ENCODE data around the gene MPV17L. TPM values are rescaled to one million over a fixed set of nuclear protein-coding genes. Genes with fewer than 3 reads are reported as not detected.
A peak's percentile ranks its signal among the peaks of the same experiment; 100 is the strongest.
"Not testable (repeated sequence)": the region's sequence is repeated elsewhere in the genome, so short reads cannot be mapped to it uniquely, and the experiment has no call there.

MPV17L gene
- not detected in 2 replicates for total RNA-seq (2014; rRNA removed; shearing (Covaris generic))
- polyA plus RNA-seq (2015; cell fraction: cytosol; rRNA removed): not detected in 2 replicates
- not detected in 2 replicates for polyA plus RNA-seq (2015; cell fraction: nucleus; rRNA removed)

- DNase-seq (ENCODE audit: low read depth, low spot score); in situ Hi-C loops (cut with HindIII; ENCODE audit: low pct_unique_long_range_greater_than_20kb, low sequenced_read_pairs): not testable (repeated sequence)
These were observed at the start of gene MPV17L for GRCh38 chr16:15395631-15396508. Gene MPV17L, plus strand, starts transcription at chr16:15395754. Its CDS starts 144 bp downstream, at chr16:15395898.

DNA sequence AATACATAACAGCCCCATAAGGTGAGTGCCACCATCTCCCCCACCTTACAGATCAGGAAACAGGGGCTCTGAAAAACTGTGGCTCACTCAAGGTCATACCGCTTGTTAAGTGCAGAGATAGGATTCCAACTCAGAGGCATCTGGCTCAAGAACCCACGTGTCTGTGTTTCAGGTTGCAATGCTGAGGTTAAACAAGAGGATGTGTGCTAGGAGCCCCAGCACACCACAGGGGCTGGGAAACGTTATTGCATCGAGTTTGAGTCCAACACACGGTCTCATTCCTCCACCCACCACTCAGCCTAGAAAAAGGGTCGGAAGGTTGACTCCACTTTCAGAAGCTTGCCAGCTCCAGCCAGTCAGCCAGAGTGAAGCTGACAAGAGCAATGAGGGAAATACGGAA lies 46.8 kb upstream of the MPV17L start:
- DNase-seq (ENCODE audit: low read depth, low spot score); in situ Hi-C loops (cut with HindIII; ENCODE audit: low pct_unique_long_range_greater_than_20kb, low sequenced_read_pairs): not testable (repeated sequence)

- not testable (repeated sequence) for DNase-seq (ENCODE audit: low read depth, low spot score)
These were observed 44.3 kb upstream of the MPV17L start for GRCh38 chr16:15351251-15351650.

GRCh38 chr16:15351745-15352144 lies 43.8 kb upstream of the MPV17L start:
- DNase-seq (ENCODE audit: low read depth, low spot score); in situ Hi-C loops (cut with HindIII; ENCODE audit: low pct_unique_long_range_greater_than_20kb, low sequenced_read_pairs): not testable (repeated sequence)

More at GRCh38 chr16:15351251-15351650, 44.3 kb upstream of the MPV17L start:
- in situ Hi-C loops (cut with HindIII; ENCODE audit: low pct_unique_long_range_greater_than_20kb, low sequenced_read_pairs): not testable (repeated sequence)

DNA sequence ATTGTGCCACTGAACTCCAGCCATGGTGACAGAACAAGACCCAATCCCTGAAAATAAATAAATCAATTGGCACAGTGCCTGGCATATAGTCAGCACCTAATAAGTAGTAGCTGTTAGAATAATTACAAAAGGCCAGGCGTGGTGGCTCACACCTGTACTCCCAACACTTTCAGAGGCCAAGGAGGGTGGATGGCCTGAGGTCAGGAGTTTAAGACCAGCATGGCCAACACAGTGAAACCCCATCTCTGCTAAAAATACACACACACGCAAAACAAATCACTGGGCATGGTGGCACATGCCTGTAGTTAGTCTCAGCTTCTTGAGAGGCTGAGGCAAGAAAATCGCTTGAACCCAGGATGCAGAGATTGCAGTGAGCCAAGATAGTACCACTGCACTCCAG lies 42.7 kb upstream of the MPV17L start:
- in situ Hi-C loops (cut with HindIII; ENCODE audit: low pct_unique_long_range_greater_than_20kb, low sequenced_read_pairs); DNase-seq (ENCODE audit: low read depth, low spot score): not testable (repeated sequence)

DNA sequence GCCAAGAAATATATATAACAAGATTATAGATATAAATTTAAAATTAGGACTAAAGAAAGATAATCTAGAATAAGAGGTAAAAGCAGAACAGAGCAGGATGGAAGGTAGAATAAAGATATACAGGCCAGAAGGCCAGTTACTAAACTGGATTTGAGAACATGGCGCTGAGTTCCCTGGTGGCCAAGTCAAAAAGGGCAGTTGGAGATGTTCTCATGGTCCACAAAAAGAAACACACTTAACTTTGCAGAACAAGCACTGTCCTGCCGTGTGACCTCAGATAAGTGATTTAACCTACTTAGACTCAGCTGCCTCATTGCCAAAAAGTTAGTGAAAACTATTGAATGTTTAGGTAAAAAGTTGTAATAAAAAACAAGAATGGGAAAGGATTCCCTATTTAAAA lies 40.7 kb upstream of the MPV17L start:
- DNase-seq (ENCODE audit: low read depth, low spot score); in situ Hi-C loops (cut with HindIII; ENCODE audit: low pct_unique_long_range_greater_than_20kb, low sequenced_read_pairs): not testable (repeated sequence)

DNA sequence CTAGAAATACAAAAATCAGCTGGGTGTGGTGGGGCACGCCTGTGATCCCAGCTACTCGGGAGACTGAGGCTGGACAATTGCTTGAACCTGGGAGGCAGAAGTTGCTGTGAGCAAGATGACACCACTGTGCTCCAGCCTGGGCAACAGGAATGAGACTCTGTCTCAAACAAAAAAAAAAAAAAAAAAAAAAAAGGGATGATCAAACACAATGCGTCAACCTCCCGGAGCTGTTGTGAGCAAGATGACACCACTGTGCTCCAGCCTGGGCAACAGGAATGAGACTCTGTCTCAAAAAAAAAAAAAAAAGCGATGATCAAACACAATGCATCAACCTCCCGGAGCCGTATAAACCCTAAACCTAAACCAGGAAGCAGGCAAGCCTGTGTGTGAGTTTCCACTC lies 38.1 kb upstream of the MPV17L start:
- in situ Hi-C loops (cut with HindIII; ENCODE audit: low pct_unique_long_range_greater_than_20kb, low sequenced_read_pairs); DNase-seq (ENCODE audit: low read depth, low spot score): not testable (repeated sequence)

DNA sequence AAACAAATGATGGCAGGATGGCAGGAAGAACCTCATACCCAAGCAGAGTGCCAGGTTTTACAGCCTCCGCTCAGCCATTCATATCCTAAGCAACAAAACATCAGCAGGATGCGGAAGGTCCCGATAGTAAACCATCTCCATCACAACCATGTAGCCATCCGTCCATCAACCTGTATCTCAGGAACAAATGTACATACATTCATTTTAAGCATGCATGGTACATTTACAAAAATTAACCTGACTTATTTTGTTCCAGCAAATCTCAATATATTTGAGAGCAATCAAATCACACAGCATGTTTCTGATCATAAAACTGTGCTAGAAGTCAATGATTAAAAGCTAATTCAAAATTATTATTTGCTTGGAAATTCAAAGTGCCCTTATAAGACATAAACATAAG lies 17.4 kb upstream of the MPV17L start, which contains the start of gene NPIPA5:
Gene NPIPA5, minus strand, starts transcription at position 101 of the 400 bp plus-strand sequence. Its CDS starts 0 bp downstream, at position 101.
- in situ Hi-C loops (cut with HindIII; ENCODE audit: low pct_unique_long_range_greater_than_20kb, low sequenced_read_pairs); DNase-seq (ENCODE audit: low read depth, low spot score): not testable (repeated sequence)

DNA sequence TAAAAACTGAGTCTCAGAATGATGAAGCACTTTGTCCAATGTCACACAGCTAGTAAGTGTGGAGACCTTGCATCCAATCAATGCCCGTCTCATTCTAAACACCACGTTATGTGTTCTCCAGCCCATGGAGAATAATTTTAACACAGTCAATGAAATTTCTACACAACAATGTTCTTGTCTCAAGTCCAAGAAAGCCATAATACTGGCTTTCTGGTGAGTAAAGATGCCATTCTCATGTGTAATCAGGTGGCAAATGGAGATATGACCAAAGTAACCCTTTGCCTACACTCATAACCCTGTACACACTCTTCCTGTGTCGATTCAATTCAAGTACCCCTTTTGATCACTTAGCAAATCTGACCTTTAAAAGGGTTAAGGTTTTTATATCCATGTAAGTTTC lies 12.7 kb upstream of the MPV17L start:
- peak; percentile 7 for DNase-seq (ENCODE audit: low read depth, low spot score)
- in situ Hi-C loops (cut with HindIII; ENCODE audit: low pct_unique_long_range_greater_than_20kb, low sequenced_read_pairs): not testable (repeated sequence)

- DNase-seq (ENCODE audit: low read depth, low spot score): not testable (repeated sequence)
These were observed 7.5 kb upstream of the MPV17L start for GRCh38 chr16:15388060-15388459.

DNA sequence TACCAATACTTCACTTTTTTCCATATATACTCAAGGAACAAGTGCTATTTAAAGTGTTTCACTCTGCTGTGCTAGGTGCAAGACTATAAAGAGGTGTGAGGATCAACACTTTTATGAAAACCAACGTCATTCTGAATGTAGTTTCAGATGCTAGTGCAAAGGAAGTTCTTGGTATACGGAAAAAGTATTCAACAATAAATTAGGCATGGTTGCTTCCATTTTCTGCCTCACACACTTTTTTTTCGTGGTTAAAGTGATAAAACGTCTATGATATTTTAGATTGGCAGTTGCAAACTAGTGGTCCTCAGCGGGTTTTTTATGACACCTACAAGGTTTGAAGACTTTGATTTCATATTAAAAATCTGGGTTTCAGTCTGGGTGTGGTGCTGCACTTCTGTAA lies 5.6 kb upstream of the MPV17L start:
- in situ Hi-C loops (cut with HindIII; ENCODE audit: low pct_unique_long_range_greater_than_20kb, low sequenced_read_pairs); DNase-seq (ENCODE audit: low read depth, low spot score): not testable (repeated sequence)

More at GRCh38 chr16:15388060-15388459, 7.5 kb upstream of the MPV17L start:
- in situ Hi-C loops (cut with HindIII; ENCODE audit: low pct_unique_long_range_greater_than_20kb, low sequenced_read_pairs): not testable (repeated sequence)

DNA sequence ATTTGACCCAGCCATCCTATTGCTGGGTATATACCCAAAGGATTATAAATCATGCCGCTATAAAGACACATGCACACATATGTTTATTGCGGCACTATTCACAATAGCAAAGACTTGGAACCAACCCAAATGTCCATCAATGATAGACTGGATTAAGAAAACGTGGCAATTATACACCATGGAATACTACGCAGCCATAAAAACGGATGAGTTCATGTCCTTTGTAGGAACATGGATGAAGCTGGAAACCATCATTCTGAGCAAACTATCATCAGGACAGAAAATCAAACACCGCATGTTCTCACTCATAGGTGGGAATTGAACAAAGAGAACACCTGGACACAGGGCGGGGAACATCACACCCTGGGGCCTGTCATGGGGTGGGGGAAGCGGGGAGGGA lies 2.5 kb upstream of the MPV17L start:
- in situ Hi-C loops (cut with HindIII; ENCODE audit: low pct_unique_long_range_greater_than_20kb, low sequenced_read_pairs); DNase-seq (ENCODE audit: low read depth, low spot score): not testable (repeated sequence)

DNA sequence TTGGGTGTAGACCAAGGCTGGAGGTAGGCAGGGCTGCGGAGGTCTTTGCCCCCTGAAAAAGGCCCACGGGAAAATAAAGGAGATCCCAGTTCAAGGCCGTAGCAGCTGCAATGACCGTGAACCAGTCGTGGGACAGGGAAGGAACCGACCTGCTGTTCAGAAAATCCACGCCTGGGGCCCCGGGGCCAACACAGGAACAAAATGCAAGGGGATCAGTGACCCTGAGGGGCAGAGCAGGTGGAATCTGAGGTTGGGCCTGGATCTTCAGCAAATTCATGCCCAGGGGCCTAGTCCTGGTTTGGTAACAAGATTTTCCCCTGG lies 915 bp downstream of the MPV17L start:
- DNase-seq (ENCODE audit: low read depth, low spot score); in situ Hi-C loops (cut with HindIII; ENCODE audit: low pct_unique_long_range_greater_than_20kb, low sequenced_read_pairs): not testable (repeated sequence)

GRCh38 chr16:15396948-15397594 lies 1.5 kb downstream of the MPV17L start:
- in situ Hi-C loops (cut with HindIII; ENCODE audit: low pct_unique_long_range_greater_than_20kb, low sequenced_read_pairs): no loop called here
- no peak for DNase-seq (ENCODE audit: low read depth, low spot score)

- in situ Hi-C loops (cut with HindIII; ENCODE audit: low pct_unique_long_range_greater_than_20kb, low sequenced_read_pairs): no loop called here
- DNase-seq (ENCODE audit: low read depth, low spot score): no peak
These were observed 3.2 kb downstream of the MPV17L start for GRCh38 chr16:15398618-15399316.

DNA sequence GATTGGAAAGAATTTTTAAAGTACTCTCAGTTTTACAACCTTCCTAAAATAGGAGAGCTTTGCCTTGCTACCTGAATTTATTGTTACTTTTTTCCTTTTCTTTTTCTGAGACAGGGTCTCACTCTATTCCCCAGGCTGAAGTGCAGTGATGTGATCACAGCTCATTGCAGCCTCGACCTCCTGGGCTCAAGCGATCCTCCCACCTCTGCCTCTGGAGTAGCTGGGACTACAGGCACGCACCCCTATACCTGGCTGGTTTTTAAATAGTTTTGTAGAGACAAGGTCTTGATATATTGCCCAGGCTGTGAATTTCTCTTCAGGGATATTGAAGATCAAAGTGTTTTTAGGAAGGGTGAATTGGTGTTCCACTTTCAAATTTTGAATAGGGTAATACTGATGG lies 3.8 kb downstream of the MPV17L start:
- in situ Hi-C loops (cut with HindIII; ENCODE audit: low pct_unique_long_range_greater_than_20kb, low sequenced_read_pairs): no loop called here
- no peak for DNase-seq (ENCODE audit: low read depth, low spot score)

GRCh38 chr16:15400314-15400713 lies 4.8 kb downstream of the MPV17L start:
- DNase-seq (ENCODE audit: low read depth, low spot score); in situ Hi-C loops (cut with HindIII; ENCODE audit: low pct_unique_long_range_greater_than_20kb, low sequenced_read_pairs): not testable (repeated sequence)

GRCh38 chr16:15401972-15402371 lies 6.4 kb downstream of the MPV17L start:
- in situ Hi-C loops (cut with HindIII; ENCODE audit: low pct_unique_long_range_greater_than_20kb, low sequenced_read_pairs): no loop called here
- no peak for DNase-seq (ENCODE audit: low read depth, low spot score)

Measured in SK-MEL-5 (cell line).